HG03571 (cell line): ENCODE measurements around the gene FCMR.

Experiments used
- ATAC-seq: cut with Tn5 transposase; IDR thresholded peaks from one replicate; pipeline ENCODE4 v1.9.1; 2021; ENCODE audit not compliant: unreplicated experiment

FCMR gene

GRCh38 chr1:206951318-206952100 is 29.8 kb upstream of the FCMR start:
- ATAC-seq: peak; percentile 56

GRCh38 chr1:206949641-206950040 is 27.9 kb upstream of the FCMR start:
- no peak for ATAC-seq

- ATAC-seq: no peak
Measured at GRCh38 chr1:206949208-206949607, 27.5 kb upstream of the FCMR start.

GRCh38 chr1:206947255-206947654 is 25.5 kb upstream of the FCMR start:
- no peak for ATAC-seq

GRCh38 chr1:206946261-206946660 is 24.5 kb upstream of the FCMR start, which contains the start of gene PIGR:
Gene PIGR, minus strand, starts transcription at chr1:206946466. Its CDS starts 5,935 bp downstream, at chr1:206940531.
- no peak for ATAC-seq

GRCh38 chr1:206945779-206946178 is 24.0 kb upstream of the FCMR start:
- no peak for ATAC-seq

- no peak for ATAC-seq
Measured at GRCh38 chr1:206944703-206945102, 23.0 kb upstream of the FCMR start.

GRCh38 chr1:206941766-206942418 is 20.2 kb upstream of the FCMR start:
- no peak for ATAC-seq

GRCh38 chr1:206940588-206940936 is 18.8 kb upstream of the FCMR start:
- ATAC-seq: no peak

GRCh38 chr1:206939841-206940587 is 18.3 kb upstream of the FCMR start:
- ATAC-seq: no peak

GRCh38 chr1:206939131-206939530 is 17.4 kb upstream of the FCMR start:
- no peak for ATAC-seq

GRCh38 chr1:206937425-206937824 is 15.7 kb upstream of the FCMR start:
- ATAC-seq: no peak

- ATAC-seq: no peak
Measured at GRCh38 chr1:206935491-206936067, 13.8 kb upstream of the FCMR start.

GRCh38 chr1:206933333-206933945 is 11.7 kb upstream of the FCMR start:
- ATAC-seq: no peak

GRCh38 chr1:206932177-206932576 is 10.4 kb upstream of the FCMR start:
- no peak for ATAC-seq

GRCh38 chr1:206931709-206932108 is 10.0 kb upstream of the FCMR start:
- ATAC-seq: no peak

GRCh38 chr1:206930210-206930798 is 8.6 kb upstream of the FCMR start:
- ATAC-seq: peak; percentile 73

GRCh38 chr1:206929524-206929923 is 7.8 kb upstream of the FCMR start:
- ATAC-seq: no peak

GRCh38 chr1:206926286-206926685 is 4.5 kb upstream of the FCMR start:
- no peak for ATAC-seq

- ATAC-seq: peak; percentile 47
Measured at GRCh38 chr1:206925106-206925736, 3.5 kb upstream of the FCMR start.
